GM19328 (cell line): ENCODE data around the gene NVL.
"Not testable (repeated sequence)": the region's sequence is repeated elsewhere in the genome, so short reads cannot be mapped to it uniquely, and the experiment has no call there.

ENCODE experiments used
- ATAC-seq: cut with Tn5 transposase; IDR thresholded peaks from one replicate; pipeline ENCODE4 v1.9.1; 2021; ENCODE audit warnings: mild to moderate bottlenecking, moderate library complexity; ENCODE audit not compliant: unreplicated experiment

Gene NVL

GRCh38 chr1:224338150-224338838 is 8.3 kb upstream of the NVL start:
- no peak for ATAC-seq

- no peak for ATAC-seq
These were observed 4.2 kb upstream of the NVL start for GRCh38 chr1:224333939-224334786.

GRCh38 chr1:224333309-224333926 is 3.4 kb upstream of the NVL start:
- no peak for ATAC-seq

- no peak for ATAC-seq
These were observed 1.9 kb upstream of the NVL start for GRCh38 chr1:224331824-224332223.

- ATAC-seq, result no peak
These were observed 1.4 kb upstream of the NVL start for GRCh38 chr1:224331326-224331725.

GRCh38 chr1:224329484-224329841 is 509 bp downstream of the NVL start:
- no peak for ATAC-seq

- ATAC-seq, result no peak
These were observed 1.3 kb downstream of the NVL start for GRCh38 chr1:224328644-224329043.

- no peak for ATAC-seq
These were observed 4.0 kb downstream of the NVL start for GRCh38 chr1:224325959-224326358.

- no peak for ATAC-seq
These were observed 8.3 kb downstream of the NVL start for GRCh38 chr1:224321706-224322105.

GRCh38 chr1:224317383-224318045 is 12.5 kb downstream of the NVL start:
- ATAC-seq, result no peak

GRCh38 chr1:224312025-224312424 is 17.9 kb downstream of the NVL start:
- no peak for ATAC-seq

GRCh38 chr1:224311503-224311902 is 18.5 kb downstream of the NVL start:
- not testable (repeated sequence) for ATAC-seq

GRCh38 chr1:224308064-224308463 is 21.9 kb downstream of the NVL start:
- ATAC-seq, result no peak

- ATAC-seq, result no peak
These were observed 25.2 kb downstream of the NVL start for GRCh38 chr1:224304767-224305166.

- ATAC-seq, result no peak
These were observed 27.0 kb downstream of the NVL start for GRCh38 chr1:224302947-224303346.

GRCh38 chr1:224301391-224301790 is 28.6 kb downstream of the NVL start:
- no peak for ATAC-seq

GRCh38 chr1:224300346-224300745 is 29.6 kb downstream of the NVL start:
- ATAC-seq, result no peak

- no peak for ATAC-seq
These were observed 31.3 kb downstream of the NVL start for GRCh38 chr1:224298346-224299330.

- ATAC-seq, result no peak
These were observed 35.2 kb downstream of the NVL start for GRCh38 chr1:224294775-224295174.

GRCh38 chr1:224292419-224292818 is 37.6 kb downstream of the NVL start:
- no peak for ATAC-seq
